Measurements from ENCODE around the gene GPR89A.
"Not testable (repeated sequence)": the region's sequence is repeated elsewhere in the genome, so short reads cannot be mapped to it uniquely, and the experiment has no call there.

GPR89A gene

DNA sequence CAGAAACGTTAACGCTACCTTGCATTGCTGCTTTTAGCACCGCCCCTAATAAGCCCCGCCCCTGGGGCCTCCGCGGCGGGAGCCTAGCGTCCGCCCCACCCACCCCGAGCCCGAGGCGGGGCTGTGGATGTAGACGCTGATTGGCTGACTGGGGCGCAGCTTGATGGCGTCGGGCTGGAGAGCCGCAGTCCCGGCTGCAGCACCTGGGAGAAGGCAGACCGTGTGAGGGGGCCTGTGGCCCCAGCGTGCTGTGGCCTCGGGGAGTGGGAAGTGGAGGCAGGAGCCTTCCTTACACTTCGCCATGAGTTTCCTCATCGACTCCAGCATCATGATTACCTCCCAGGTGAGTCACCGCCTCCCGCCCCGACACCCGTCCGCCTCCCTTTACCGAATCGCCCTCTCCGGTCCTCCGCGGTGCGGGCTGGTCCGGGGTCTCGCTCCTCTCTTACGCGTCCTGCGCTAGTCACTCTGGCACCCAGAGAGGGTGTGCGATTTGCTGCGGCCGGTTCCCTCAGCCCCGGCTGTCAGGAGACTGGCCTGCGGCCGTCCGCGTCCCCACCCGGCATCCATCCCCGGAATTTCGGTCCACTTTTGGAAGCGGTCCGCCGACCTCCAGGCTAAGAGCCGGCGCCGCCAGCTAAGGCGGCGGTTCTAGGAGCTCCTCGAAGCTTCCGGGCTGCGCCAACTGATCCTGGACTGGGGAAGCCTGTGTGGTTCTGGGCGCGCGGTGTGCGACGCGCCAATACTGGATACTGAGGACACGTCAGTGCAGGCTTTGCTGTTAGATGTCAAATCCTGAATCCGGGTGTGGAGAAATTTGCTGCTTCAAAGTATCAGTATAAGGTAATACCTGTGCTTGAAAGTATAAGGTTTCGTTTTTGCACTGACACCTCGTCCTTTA lies at the start of gene GPR89A:
TSS of gene GPR89A (plus strand) at position 156 of the 901 bp plus-strand sequence. CDS start at position 302, 146 bp downstream.
- DNase-seq, result peak; percentile 95 to 96

DNA sequence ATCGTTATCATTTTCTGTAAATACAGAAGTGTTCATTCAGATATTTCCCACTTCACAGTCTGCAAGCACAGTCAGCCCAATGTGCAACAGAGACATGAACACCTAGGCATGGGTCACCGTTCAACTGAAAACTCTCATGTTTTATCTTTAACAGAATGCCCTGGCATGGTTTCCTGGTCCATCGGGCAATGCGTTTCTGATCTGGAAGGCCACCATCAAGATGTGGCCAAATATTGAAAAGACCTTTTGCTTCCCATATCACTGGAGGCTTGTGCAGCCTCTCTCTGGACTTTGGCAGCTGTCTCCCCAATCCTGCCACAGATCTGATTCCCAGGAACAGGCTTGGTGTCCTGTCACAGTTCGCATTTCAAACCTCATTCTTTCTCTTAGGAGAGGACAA lies 21.0 kb upstream of the GPR89A start:
- DNase-seq, result not testable (repeated sequence)

DNA sequence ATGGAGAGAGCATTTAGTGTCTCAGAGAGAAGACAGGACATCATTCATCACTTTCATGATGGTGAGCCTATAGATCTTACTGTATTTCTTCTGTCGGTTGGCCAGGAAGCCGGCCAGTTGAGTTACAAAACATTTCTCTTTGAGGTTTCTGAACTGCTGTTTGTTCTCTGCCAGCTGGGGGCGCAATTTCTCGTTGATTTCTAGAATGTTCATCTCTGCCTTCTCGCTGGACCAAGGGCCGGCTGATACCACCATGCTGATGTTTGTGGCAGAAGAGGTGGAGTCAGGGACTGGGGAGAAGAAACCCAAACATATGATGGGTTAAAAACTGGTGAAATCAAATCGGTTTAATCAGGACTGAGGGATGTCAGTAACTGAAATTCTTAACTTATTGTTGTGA lies 17.0 kb upstream of the GPR89A start:
- DNase-seq, result peak; percentile 8 to 52

DNA sequence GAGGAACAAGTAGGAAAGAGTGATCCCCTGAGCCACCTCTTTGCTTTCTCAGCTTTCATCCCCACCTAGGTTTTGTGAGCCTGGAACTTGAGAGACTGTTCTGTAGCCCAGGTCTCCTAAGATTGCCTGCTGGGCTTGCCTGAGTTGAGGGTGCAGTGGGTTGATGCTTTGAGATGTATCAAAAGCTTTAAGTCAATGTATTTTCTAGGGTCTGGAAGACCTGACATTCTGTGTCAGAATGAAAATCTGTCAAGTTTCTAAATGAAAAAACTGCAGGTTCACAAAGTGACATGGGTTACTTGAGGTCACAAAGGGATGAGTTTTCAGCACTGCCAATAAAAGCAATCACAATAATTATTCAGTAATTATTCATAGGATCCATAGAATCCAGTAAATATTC lies 15.4 kb upstream of the GPR89A start:
- not testable (repeated sequence) for DNase-seq

DNA sequence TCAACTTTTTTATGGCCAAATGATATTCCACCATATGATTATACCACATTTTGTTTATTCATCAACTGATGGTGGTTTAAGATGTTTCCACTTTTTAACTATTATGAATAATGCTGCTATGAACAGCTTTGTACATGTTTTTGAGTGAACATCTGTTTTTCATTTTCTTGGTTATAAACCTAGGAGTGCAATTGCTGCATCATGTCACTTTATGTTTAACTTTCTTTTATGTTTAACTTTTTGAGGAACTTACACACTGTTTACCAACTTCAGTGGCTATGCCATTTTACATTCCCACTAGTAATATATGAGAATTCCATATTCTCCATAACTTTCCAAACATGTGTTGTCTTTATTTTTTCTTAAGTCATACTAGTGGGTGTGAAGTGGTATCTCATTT lies 12.4 kb upstream of the GPR89A start:
- not testable (repeated sequence) for DNase-seq

DNA sequence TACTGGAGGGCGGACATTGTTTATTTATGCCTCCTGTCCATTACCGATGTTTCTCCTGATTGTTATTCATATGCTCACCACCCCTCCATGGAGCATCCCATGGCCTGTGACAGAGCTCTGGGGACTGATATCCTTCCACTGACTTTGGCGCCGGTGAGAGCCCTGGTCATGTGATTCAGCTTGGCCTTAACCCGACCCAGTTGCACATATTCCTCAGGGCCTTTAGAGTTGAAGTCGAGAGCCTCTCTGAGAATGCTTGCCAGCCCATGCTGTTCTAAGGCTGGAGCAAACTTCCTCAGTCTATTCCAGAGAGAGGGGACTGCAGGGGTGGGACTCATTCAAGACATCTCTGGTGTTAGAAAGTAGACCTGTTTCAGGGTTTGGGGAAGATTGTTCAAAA lies 11.6 kb upstream of the GPR89A start:
- not testable (repeated sequence) for DNase-seq

DNA sequence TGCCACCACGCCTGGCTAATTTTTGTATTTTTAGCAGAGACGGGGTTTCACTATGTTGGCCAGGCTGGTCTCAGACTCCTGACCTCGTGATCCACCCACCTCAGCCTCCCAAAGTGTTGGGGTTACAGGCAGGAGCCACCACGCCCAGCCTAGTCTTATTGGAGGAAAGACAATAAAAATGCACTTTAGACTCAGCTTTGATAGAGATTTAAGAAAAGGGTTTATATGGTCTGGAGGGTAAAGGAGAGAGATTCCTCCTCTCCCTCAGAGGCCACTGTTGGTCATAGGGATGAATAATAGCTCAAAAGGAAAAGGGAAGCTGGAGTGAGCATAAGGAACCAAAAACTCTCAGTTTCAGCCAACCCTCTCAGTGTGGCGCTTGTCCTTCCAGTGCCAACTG lies 8.4 kb upstream of the GPR89A start:
- DNase-seq, result not testable (repeated sequence)

DNA sequence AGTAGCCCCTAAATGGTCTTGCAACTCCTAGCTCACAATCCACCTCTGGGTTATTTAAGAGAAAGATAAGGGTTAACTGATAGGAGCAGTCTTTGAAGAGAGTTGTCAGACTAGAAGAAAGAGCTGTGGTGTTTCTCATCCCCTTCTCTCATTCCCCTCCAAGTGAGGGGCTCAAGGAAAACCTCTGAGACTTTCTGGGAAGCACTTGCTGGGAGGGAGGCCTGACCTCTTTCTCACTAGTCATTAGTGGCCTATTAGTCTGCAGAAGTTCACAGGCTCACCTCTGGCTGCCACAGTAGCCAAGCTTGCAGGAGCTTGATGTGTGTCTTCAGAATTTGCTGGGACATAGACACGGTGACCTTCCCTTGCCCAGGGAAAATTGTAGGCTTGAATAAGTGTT lies 6.2 kb upstream of the GPR89A start:
- no peak for DNase-seq

DNA sequence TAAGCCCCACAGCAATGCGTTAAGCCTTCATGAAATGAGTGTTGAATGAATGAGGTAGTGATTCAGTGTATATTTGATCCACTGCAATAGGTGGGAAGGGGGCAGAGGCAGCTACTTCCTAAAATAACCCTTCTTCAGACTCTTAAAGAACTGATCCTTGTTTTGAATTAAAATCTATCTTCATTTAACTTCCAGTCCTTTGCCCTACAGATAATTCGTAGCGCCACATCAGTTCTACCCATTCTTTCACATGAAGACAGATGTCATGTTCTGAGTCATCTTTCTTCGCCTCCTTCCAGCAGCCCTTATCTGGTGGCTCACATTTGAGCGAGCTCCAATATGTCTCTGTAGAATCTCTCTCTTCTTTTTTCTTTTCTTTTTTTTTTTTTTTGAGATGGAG lies 948 bp upstream of the GPR89A start:
- not testable (repeated sequence) for DNase-seq

DNA sequence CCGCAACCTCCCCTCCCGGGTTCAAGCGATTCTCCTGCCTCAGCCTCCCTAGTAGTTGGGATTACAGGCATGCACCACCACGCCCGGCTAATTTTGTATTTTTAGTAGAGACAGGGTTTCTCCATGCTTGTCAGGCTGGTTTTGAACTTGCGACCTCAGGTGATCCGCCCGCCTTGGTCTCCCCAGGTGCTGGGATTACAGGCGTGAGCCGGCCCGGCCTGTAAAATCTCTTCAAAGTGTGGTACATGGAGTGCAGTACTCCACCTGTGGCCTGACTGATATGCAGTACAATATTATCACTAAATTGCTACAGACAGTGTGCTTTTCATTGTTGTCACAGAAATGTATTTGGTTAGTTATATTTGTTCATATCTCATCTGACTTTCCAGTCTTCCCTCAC lies 499 bp upstream of the GPR89A start:
- not testable (repeated sequence) for DNase-seq

DNA sequence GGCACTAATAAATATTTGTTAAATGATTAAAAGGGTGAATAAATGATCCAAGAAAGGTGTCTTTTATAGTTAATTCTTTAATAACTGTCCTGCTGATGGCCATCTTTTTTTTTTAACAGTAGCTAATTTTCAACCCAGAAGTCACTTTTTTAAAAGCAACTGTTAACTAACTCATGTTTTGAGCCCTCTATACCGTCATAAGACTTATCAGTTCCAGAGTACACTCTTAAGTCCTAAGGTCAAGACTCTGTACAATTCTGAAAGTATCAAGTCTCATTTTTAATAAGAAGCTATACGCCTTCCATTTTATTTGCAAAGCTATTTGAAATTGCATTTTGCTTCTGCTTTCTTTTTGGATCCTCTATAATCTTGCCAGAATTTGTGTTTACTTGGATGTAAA lies 3.0 kb downstream of the GPR89A start:
- not testable (repeated sequence) for DNase-seq

DNA sequence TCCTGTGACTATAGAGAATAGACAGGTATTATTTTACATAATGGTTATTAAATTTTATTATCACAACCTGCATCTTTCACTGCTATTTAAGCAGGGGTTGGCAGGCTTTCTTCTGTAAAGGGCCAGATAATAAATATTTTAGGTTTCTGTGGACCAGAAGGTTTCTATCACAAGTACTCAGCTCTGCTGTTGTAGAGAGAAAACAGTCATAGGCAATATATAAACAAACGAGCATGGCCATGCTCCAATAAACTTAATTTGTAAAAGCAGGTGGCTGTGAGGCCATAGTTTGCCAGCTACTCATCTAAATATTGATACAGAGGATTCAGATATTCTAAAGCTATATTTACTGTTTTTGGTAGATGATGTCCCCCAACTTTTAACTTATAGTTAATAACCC lies 12.3 kb downstream of the GPR89A start:
- DNase-seq, result not testable (repeated sequence)

DNA sequence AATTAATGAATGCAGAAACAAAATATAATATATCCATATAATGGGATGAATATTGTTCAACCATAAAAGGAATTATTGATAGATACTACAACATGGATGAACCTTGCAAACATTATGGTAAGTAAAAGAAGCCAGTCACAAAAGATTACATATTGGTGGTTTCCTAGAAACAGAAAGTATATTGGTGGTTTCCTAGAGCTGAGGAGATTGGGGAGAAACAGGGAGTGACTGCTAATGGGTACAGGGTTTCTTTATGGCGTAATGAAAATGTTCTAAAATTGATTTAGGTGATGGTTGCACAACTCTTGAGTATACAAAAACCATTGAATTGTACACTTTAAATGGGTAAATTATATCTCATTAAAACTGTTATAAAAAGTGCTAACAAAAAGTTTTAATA lies 14.4 kb downstream of the GPR89A start:
- not testable (repeated sequence) for DNase-seq

DNA sequence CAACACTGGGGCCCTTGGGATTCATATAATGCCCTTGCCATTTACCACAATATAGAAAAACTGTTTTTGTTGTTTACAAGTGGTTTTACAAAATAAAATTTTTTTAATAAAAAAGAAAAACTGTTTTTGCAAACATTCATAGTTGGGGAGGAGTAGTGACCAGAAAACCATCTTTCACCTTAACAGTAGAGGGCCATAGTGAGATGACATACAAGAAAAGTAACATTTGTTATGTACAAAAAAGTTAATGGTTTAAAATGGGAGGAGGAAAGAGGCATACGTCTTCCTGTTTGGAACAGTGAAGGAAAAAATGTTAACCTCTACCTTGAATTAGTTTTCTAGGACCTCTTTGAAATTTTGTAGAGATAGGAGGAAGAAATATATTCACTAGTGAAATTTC lies 28.4 kb downstream of the GPR89A start:
- not testable (repeated sequence) for DNase-seq

DNA sequence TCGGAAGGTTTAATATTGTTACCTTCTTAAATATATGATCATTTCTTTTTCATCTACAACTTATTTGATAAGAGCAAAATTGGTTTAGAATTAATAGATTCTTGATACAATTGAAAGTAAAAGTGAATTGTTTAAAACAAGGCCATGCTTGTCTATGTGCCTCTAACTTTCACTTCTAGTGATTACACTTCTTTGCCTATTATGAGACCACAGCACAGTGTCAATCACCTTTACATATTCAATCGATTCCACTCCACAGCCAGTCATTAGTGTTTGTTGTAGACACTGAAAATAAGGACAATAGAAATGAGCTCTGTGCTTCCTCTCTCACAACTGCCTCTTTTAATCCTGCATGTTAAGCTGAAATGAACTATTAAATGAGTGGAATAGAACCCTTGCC lies 34.1 kb downstream of the GPR89A start:
- DNase-seq, result not testable (repeated sequence)

DNA sequence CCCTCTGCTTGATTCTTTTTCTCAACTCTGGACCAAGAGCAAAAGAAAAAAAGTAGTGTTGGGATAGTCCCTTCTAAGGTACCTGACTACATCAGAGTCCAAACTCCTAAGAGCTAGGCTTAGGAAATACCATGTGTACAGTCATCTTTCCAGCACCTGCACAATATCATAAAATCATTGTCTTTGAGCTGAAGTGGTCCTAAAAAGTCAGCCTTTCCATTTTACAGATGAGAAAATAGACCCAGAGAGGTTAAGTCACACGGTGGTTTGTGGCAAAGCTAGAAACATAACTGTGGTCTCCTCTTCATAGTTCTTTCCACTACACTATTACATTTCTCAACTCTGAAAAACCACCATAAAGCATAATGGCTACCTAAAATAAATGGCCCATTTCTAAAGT lies 36.2 kb downstream of the GPR89A start:
- not testable (repeated sequence) for DNase-seq

DNA sequence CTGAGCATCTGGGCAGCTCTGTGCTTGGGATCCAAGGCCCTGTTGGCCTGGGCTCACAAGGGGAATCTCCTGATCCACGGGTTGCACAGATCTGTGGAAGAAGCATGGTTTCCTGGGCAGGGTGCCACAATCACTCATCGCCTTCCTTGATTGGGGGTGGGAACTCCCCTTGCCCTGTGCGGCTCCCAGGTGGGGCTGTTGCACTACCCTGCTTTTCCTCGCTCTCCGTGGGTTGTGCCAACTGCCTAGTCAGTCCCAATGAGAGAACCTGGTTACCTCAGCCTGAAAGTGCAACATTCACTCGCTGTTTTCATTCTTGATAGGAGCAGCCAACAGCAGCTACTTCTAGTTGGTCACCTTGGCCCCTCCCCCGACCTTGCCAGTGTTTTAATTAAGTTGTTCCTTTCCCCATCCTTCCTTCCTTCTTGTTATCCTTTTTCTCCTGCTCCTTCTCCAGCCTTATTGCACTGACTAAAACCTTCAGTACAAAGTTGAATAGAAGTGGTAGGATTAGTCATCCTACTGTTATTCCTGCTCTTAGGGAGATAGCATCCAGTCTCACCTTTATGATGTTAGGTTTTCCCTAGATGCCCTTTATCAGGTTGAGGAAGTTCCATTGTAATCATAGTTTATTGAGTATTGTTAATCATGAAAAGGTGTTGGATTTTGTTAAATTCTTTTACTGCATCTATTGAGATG lies 48.6 kb downstream of the GPR89A start:
- not testable (repeated sequence) for DNase-seq

DNA sequence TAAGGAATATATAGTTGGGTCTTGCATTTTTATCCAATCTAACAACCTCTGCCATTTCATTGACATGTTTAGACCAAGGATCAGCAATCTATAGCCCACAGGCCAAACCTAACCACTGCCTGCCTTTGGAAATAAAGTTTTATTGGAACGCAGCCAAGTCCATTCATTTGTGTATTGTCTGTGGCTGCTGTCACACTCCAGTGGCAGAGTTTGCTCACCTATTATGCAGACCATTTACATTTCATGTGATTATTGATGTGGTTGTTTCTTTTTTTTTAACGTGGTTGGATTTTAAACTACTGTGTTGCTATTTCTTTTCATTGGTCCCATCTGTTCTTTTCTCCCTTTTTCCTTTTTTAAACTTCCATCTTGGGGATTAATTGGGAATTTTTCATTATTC lies 54.7 kb downstream of the GPR89A start:
- not testable (repeated sequence) for DNase-seq

DNA sequence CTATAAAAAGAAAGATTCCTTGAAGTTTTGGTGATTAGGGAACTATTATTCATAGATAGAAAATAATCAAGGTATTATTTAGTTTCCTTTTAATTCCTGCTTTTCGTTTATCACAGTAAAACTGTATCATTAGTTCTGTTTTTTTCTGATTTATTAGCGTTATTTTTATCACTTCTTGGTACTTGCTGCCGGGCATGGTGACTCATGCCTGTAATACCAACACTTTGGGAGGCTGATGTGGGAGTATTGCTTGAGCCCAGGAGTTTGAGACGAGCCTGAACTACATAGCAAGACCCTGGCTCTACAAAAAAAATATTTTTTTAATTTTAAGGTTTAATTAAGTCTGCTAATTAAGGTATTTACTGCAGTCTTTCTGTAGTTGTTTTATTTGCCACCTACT lies 57.2 kb downstream of the GPR89A start:
- DNase-seq, result not testable (repeated sequence)

DNA sequence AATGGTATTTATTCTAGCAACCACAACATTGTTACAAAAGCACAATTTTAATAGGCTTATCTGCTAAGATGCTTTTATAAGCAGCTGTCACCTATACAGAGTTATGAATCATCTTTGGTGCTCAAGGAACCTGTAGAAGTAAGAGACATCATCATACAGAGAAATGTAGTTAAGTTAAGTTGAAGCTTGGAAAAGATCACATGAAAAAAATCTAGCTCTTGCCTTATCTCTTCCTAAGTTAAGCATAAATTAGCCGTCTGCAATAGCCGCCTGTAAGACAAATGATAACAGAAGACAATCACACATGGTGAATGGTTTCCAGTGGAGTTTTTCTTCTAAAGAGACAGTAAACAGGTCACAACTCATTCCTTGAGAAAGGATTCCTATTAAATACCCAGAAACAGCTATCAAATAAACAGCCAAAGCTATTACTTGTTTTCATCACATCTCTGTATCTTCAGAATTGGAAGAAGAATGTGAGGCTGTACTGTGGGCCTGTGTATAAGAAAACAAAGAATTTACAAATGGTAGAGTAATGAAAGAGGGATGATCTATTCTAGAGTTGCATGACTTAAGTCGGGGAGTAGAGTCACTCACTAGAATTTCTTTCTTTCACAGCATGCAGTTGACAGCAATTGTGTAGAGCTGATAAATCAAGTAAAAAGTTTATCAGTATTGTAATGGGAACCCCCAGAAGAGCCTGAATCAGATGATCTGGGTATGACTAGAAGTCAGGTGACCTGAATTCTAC lies 63.4 kb downstream of the GPR89A start:
- DNase-seq, result not testable (repeated sequence)

DNA sequence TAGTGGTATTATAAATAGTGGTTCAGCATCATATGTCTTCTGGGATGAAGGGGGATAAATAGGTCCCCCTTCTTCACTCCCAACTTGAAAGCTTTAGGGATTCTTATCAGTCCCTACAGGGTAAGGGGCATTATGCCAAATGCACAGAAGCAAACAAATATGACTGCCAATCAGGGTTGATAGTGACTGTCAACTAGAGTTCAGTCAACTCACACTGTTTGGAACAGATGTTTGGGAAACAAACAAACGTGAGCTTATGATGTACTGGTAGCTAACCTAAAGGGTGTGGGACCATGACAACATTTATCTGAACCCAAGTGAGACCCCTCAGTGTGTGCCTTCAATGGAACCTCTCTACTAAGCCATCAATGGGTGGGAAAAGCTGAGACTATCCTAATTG lies 65.4 kb downstream of the GPR89A start:
- not testable (repeated sequence) for DNase-seq

DNA sequence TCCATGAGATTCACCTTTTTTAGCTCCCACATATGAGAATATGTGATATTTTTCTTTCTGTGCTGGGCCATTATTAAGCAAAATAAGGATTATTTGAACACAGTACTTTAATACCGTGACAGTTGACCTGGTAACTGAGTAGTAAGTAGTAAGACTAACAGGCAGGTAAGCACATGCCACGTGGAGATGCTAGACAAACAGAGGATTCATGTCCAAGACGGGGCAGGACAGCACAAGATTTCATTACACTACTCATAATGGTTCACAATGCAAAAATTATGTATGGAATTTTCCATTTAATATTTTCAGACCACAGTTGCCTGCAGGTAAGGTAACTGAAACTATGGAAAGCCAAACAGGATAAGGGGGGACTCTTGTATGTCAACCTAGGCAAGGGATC lies 77.1 kb downstream of the GPR89A start:
- DNase-seq, result not testable (repeated sequence)

DNA sequence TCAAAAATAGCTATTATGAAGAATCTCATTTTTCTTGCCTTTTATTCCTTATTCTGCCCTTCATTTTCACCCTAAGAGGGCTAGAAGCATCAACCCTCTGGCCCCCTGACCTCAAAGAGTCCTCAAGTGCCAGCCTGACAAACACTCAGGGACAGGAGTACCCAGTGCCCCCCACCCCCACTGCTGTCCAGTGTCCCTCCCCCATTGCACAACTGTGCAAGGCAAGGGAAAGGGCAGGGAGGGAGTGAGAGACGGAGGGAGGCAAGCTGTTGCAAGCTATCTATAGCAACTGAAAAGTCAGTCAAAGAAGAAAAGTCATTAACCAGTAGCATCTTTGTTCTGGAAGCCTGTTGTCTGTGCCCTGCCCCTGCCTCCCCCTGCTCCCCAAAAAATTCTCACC lies 78.3 kb downstream of the GPR89A start:
- not testable (repeated sequence) for DNase-seq

All from CD4-positive, alpha-beta T cell treated with Interleukin-1 beta for 1 hour (primary cell).